Fibroblast of the aortic adventitia (primary cell): ENCODE data around the gene FKBP9. TPM values are rescaled to one million over a fixed set of nuclear protein-coding genes. Genes with fewer than 3 reads are reported as not detected.

Experiments
- DNase-seq: peaks from one replicate; pipeline ENCODE4 v3.0.0-alpha.2; 2010; ENCODE audit warnings: low read depth
- H3K4me3 ChIP-seq: 2 replicates; pipeline ENCODE4 v1.5.1; 2011; ENCODE audit warnings: low read depth, mild to moderate bottlenecking, control low read depth, low read length, moderate library complexity
- CTCF ChIP-seq: IDR thresholded peaks from 2 replicates; pipeline ENCODE4 v1.5.1; 2011; ENCODE audit warnings: mild to moderate bottlenecking, low read length, control low read depth, inconsistent platforms; ENCODE audit not compliant: insufficient read depth
- total RNA-seq: library from RNA; depleted of rRNA; stranded (reverse); fragments of >200 nt; gene quantifications from 2 replicates; pipeline ENCODE4 v1.2.3, GENCODE V29; 2012; ENCODE audit warnings: low replicate concordance

The FKBP9 gene
- total RNA-seq, 1 donor: 387 TPM

- H3K4me3 ChIP-seq: peak overlapping the region; percentile 83
- no peak for TF ChIP-seq CTCF
- no peak for DNase-seq
Observed at GRCh38 chr7:32941181-32941580, 16.1 kb upstream of the FKBP9 start.

- DNase-seq: no peak
- no peak for TF ChIP-seq CTCF
- H3K4me3 ChIP-seq: peak overlapping the region; percentile 83
Observed at GRCh38 chr7:32941681-32942414, 15.4 kb upstream of the FKBP9 start.

- TF ChIP-seq CTCF: no peak
- DNase-seq: peak; percentile 67
- H3K4me3 ChIP-seq: peak overlapping the region; percentile 83
Observed at GRCh38 chr7:32942415-32943251, 14.6 kb upstream of the FKBP9 start.

GRCh38 chr7:32943252-32944030 is 13.8 kb upstream of the FKBP9 start:
- peak; percentile 33 for TF ChIP-seq CTCF

GRCh38 chr7:32947420-32947983 is 9.7 kb upstream of the FKBP9 start:
- no peak for DNase-seq
- H3K4me3 ChIP-seq: no peak overlapping the region
- TF ChIP-seq CTCF: no peak

More at GRCh38 chr7:32943252-32944030, 13.8 kb upstream of the FKBP9 start:
- peak overlapping the region; percentile 83 for H3K4me3 ChIP-seq
- peak; percentile 65 for DNase-seq

GRCh38 chr7:32948202-32948601 is 9.0 kb upstream of the FKBP9 start:
- no peak overlapping the region for H3K4me3 ChIP-seq
- DNase-seq: no peak
- TF ChIP-seq CTCF: no peak
